ENCODE data around the gene PIGR.

PIGR gene

DNA sequence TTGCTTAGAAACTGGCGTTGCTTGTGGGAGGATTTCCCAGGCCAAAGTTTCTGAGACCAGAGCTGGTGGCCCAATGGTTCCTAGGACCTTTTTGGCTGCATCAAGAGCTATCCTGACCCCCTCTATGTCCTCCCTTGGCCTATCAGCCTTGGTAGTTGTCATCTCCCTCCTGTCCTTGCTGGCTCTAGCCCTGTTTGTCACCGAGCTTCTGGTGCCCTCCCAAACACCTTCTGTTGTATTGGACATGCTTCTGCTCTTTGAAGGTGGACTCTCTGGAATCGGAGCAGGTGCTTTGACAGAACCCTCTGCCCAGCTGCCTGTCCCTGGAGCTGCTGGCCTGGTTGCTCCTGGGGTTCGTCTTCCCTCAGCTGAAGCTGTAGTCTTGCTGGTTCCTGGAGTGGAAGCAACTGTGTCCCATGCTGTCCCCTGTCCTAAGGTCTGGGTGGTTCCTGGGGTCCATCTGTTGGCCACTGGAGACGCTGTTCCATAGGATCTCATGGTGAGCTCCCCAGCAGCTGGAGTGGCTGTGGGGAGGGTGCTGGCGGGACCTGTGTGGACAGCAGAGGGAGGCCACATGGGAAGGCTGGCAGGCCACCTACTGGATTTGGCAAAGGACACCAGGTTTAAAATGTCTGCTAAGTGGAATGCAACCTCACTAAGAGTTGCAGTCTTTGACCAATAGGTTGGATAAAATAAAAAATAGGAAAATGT lies 14.6 kb upstream of the PIGR start:
- DNase-seq (ENCODE audit: low read depth in 1 of 2, low spot score in 1 of 2), result no peak

DNA sequence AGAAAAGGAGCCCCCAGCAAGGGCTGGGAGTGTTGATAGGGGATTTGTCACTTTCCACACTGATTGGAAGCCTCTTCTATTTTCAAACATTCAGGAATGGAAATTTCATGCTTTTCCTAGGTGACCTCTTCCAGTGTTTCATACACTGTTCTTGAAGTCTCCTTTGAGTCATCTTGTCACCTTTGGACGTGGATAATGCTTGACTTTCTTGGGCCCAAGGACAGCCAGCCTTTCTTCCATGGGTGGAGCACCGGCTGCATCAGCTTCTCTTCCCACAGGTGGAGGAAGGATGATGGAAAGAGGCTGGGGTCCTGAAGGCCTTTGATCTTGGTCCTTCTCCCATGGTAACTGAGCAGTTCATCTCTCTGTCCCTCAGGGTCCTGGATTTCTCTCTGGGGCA lies 11.9 kb upstream of the PIGR start:
- no peak for DNase-seq (ENCODE audit: low read depth in 1 of 2, low spot score in 1 of 2)

- DNase-seq (ENCODE audit: low read depth in 1 of 2, low spot score in 1 of 2), result no peak
Measured at GRCh38 chr1:206957639-206958038, 11.4 kb upstream of the PIGR start.

DNA sequence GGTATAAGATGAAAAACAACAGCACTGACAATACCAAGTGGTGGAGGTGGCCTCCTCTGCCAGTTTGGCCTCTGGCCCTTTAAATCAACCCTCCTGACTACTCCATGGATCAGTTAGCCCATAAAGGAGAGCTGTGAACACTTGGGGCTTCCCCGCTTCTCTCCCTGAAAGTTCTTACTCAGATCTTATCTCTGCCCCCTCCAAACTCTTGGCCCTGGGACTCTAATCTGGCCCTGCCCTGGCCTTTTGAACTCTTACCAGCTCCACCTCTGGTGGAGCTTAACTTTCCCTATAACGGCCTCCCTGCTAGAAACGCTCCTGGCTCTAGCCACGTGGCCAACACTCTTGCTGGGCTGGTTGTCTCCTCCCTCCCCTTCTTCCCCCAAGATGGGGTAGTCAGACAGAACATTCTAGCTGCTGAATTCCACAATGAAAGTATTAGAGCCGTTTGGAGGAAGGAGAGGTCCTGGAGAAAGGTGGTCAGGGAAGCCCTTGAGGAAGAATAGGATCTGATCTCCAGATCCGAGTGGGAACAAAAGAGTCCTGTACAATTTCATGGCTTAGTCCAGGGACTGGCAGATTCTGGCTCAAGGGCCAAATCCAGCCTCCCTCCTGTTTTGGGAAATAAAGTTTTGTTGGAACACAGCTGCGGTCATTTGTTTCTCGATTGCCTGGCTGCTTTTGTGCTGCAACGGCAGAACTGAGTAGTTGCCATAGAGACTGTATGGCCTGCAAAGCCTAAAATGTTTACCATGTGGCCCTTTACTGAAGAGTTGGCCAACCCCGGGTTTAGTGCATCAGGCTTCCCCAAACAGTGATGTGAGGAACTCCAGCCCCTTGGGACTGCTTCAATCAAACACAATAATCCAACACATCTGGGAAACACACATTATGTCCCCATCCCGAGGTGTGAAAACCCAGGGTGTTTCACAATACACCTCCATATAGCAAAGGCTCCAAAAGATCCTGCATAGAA lies 9.5 kb upstream of the PIGR start:
- no peak for DNase-seq (ENCODE audit: low read depth in 1 of 2, low spot score in 1 of 2)

DNA sequence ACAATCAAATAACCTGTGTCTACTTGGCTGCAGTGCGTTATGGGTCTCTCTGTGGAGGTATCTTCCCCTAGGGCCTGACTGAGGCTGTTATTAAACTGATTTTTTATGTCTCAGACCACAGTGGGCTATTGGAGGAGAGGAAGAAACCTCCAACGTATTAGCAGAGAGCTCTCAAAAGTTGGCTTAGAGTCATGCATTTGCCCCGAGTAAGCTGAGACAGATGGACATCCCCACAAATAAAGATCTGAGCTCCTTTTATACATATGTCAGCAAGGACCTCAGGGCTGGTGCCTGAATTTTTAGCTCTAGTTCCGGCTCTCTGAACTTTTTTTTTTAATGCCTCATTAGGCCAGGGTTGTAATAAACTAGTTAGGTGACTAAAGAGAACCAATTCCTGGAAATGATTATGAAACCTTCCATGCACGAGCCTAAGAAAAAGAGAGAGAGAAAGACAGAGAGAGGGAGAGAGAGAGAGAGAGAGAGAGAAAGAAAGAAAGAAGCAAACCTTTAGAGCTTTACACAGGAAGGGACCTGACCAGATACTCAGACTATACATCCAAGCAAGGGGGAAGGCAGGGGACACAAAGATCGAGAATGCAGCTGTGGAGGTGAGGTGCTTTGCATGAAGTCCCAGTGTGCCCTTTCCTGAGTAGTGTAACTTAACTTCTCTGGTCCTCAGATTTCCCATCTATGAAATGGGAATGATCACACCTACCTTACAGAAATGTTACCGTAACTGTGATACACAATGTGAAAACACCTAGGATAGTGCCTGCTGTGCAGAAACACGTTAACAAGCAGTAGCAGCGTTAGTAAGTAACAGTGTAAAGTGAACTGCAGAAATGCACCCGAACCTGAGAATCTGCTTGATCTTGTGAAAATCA lies 8.4 kb upstream of the PIGR start:
- no peak for DNase-seq (ENCODE audit: low read depth in 1 of 2, low spot score in 1 of 2)

- no peak for DNase-seq (ENCODE audit: low read depth in 1 of 2, low spot score in 1 of 2)
Measured at GRCh38 chr1:206953626-206954025, 7.4 kb upstream of the PIGR start.

DNA sequence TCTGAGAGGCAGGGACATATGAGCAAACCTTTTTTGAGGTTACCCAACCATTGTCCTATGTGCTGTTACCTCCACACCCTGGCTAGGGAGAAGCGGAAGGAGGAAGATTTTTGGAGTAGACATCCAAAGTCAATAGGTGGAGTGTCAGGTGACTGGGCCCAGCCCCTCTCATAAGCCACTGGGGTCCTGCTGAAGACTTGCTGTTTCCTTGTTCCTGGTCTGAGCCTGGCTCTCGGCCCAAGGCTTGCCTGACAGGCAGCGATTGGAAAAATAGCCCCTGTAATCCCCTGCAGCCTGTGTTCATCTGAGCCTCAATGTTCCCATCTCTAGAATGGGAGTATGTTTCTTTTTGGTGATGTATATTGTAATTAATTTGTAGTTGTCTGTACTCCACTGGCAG lies 6.9 kb upstream of the PIGR start:
- no peak for DNase-seq (ENCODE audit: low read depth in 1 of 2, low spot score in 1 of 2)

DNA sequence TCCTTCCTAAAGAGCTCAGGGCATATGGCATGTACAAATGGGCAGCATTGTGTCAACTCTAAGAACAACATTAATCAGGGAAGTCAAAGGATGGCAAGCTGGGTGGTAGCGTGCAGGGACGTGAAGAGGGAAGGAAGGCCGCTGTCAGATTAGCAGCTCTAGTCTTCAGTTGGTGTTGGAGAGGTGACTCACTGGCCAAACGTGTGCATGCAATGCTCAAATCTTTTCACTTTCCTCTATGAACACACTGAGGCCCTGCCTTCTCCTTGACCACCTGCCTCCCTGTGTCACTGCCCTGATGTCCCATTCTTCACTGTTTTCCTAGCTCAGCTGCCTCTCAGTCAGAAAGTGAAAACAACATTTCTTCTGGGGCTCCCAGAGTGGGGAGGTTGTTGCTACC lies 5.9 kb upstream of the PIGR start:
- DNase-seq (ENCODE audit: low read depth in 1 of 2, low spot score in 1 of 2), result no peak

GRCh38 chr1:206951318-206952100 lies 5.2 kb upstream of the PIGR start:
- no peak for DNase-seq (ENCODE audit: low read depth in 1 of 2, low spot score in 1 of 2)

DNA sequence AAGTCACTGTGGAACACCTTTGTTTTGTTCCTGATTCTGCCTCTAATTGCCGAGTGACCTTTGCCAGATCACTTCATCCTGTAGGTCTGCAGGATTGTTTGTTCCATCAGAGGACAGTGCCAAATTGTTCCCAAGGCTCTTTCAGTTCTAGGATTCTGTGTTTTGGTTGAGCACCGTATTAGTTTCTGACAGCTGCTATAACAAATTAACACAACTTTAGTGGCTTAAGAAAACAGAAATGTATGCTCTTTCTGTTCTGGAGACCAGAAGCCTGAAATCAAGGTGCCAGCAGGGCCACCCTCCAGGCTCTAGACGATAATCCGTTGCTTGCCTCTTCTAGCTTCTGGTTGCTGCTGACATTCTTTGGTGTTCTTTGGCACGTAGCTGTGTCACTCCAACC lies 3.4 kb upstream of the PIGR start:
- DNase-seq (ENCODE audit: low read depth in 1 of 2, low spot score in 1 of 2), result no peak

GRCh38 chr1:206949208-206949607 lies 2.9 kb upstream of the PIGR start:
- DNase-seq (ENCODE audit: low read depth in 1 of 2, low spot score in 1 of 2), result no peak

DNA sequence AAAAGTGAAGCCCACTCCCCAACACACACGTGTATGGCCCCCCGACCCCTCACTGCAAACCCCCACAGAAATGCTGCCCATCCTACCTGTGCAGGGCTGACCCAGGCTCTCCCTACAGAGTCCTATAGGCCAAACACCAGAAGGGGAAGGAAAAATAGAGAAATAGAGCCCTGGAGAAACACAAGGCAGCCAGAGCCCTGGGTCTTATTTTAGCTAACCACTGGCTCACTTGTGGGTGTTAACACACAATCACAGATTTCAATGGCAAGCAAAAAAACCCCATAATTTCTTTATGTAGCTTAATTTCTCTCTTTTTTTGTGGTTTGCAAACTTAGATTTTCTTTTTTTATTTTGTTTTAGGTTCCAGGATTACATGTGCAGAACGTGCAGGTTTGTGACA lies 989 bp upstream of the PIGR start:
- no peak for DNase-seq (ENCODE audit: low read depth in 1 of 2, low spot score in 1 of 2)

DNA sequence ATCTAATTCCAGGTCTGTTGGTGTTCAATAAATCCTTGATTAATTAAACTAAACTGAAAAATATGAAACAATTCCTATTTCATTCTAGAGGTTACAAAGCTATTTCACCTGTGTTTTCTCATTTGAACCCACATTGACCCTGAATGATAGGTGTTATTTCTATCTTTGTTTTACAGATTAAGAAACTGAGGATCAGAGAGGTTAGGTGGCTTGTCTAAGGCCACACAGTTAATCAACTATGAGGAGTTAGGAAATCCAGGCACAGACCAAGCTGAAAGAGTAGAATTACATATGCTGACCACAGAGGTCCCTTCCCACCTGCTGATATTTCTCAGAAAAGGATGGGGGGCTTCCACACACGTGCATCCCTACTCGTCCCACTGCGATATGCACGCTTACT lies 487 bp downstream of the PIGR start:
- no peak for DNase-seq (ENCODE audit: low read depth in 1 of 2, low spot score in 1 of 2)

- DNase-seq (ENCODE audit: low read depth in 1 of 2, low spot score in 1 of 2), result no peak
Measured at GRCh38 chr1:206944703-206945102, 1.6 kb downstream of the PIGR start.

DNA sequence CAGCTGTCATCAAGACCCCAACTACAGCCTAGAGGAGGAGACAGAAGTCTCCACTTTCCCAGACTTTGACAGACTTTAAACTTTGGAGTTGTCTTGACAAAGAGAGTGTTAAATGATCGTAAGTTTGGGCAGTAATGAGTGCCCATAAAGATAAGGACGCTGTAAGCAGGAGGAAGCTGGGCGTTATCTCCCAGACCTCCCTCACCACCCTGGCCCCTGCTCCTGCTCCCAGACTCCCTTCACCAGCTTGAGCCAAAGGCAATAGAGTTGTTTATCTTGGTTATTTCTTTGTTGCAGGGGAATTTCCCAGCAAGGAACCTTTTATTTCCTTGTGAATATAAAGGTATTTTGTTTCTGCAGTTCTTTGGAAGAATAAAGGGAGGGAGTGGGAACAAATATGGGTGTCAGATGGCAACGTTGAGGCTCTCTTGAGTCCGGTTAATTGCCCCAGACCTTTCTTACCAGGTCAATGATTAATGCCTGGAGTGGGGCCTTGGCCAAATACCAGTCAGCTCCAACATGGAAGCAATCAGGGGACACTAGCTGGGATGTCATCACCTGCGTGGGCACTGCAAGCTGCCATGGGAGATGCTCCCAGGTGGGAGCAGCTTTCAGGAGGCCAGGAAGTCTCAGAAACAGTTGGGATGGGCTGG lies 4.4 kb downstream of the PIGR start:
- no peak for DNase-seq (ENCODE audit: low read depth in 1 of 2, low spot score in 1 of 2)

DNA sequence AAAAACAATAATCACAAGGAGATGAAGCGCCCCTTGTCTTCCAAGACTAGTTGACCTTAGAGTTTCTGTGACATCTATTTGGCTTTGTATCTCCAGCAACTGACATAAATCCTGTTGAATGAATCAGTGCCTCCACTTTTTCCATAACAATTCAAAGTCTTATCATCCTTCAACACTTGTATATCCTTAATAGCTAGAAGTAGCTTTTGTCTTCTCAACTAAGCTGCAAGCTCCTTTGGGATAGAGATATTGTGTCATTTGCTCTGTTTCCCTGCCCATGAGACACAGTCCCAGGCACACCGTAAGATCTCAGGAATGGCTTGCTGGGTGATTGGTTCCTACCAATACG lies 5.7 kb downstream of the PIGR start:
- no peak for DNase-seq (ENCODE audit: low read depth in 1 of 2, low spot score in 1 of 2)

DNA sequence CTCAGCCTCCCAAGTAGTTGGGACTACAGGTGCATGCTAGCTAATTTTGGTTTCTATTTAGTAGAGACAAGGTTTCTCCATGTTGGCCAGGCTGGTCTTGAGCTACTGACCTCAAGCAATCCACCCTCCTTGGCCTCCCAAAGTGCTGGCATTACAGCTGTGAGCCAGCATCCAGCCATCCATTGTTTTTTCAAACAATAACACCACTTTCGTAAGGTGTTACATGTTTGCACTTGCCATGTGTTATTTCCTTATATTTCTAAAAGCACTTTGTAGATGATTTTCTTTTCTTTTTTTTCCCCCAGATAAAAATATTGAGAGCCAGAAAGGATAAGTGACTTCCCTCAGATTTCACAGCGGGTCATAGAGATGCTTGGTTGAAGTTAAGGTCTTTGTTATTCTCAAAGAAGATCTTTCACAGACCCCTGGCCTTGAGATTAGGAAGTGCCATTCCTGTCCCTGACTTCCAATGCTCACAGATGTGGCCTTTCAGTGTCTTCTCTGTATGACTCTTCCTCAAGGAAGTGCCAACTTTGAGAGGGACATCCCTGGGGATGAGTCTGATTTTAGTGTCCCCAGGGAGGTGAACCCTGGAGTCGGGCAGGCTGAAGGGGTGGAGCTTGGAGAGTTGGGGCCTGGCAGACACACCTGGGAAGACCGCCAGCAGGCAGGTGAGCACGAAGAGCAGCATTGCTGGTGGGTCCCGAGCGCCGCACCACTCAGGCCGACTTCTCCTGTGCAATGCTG lies 6.3 kb downstream of the PIGR start:
- no peak for DNase-seq (ENCODE audit: low read depth in 1 of 2, low spot score in 1 of 2)

GRCh38 chr1:206939131-206939530 lies 7.1 kb downstream of the PIGR start:
- DNase-seq (ENCODE audit: low read depth in 1 of 2, low spot score in 1 of 2), result no peak

DNA sequence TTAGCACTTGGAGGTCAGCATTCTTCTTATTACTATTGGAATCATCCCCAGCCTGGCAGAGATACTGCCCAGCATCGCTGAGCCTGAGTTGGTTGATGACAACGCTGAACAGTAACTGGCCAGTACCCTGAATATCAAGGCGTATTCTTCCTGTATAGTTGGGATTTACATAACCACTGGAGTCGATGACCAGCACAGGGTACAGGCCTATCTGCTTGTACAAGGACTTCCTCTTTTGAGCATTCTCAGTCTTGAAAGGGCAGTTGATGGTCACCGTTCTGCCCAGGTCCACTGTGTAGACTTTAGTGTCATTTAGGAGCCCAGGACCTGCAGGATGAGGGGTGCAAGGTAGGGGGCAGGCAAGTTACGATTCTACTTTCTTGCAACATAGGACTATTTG lies 8.8 kb downstream of the PIGR start:
- no peak for DNase-seq (ENCODE audit: low read depth in 1 of 2, low spot score in 1 of 2)
